GM04503 (cell line): ENCODE measurements around the gene SSX2B.
"Not testable (repeated sequence)": the region's sequence is repeated elsewhere in the genome, so short reads cannot be mapped to it uniquely, and the experiment has no call there.

Experiments used
- DNase-seq: peaks from one replicate; pipeline ENCODE4 v3.0.0-alpha.2; 2012; ENCODE audit warnings: low read depth

SSX2B gene

GRCh38 chrX:52750952-52751351, at the start of gene SSX2B:
Gene SSX2B, plus strand, starts transcription at chrX:52751252. Its CDS starts 1,429 bp downstream, at chrX:52752681.
- DNase-seq: not testable (repeated sequence)

- DNase-seq: not testable (repeated sequence)
Measured at GRCh38 chrX:52707078-52707477, 44.0 kb upstream of the SSX2B start, which contains the start of gene SSX2. Gene SSX2, minus strand, starts transcription at chrX:52707178. Its CDS starts 1,429 bp downstream, at chrX:52705749.

GRCh38 chrX:52765983-52766382, 14.9 kb downstream of the SSX2B start:
- DNase-seq: not testable (repeated sequence)

GRCh38 chrX:52773504-52773903, 22.5 kb downstream of the SSX2B start:
- not testable (repeated sequence) for DNase-seq

- DNase-seq: not testable (repeated sequence)
Measured at GRCh38 chrX:52797327-52797726, 46.3 kb downstream of the SSX2B start, which contains the start of gene SPANXN5. Gene SPANXN5, minus strand, starts transcription at chrX:52797427. Its CDS starts 79 bp downstream, at chrX:52797348.

- not testable (repeated sequence) for DNase-seq
Measured at GRCh38 chrX:52804876-52805275, 53.8 kb downstream of the SSX2B start.
